ENCODE results near the gene DLEU7. TPM values are rescaled to one million over a fixed set of nuclear protein-coding genes. Genes with fewer than 3 reads are reported as not detected.

Gene DLEU7
- total RNA-seq, 1 experiment from 2014 or later: 3.6 TPM

- Mint-ChIP-seq H3K27ac (no peak overlapping the region), H3K9me3 (peaks cover 17% of the 10 kb centered on the region), H3K4me1 (peaks cover 14% of the 10 kb centered on the region; the same call in 1 of the 2 replicates), H3K4me3 (no peak overlapping the region), H3K27me3 (ENCODE audit: low read depth) (no peaks in the 10 kb centered on the region), H3K36me3 (peaks cover 7% of the 10 kb centered on the region)
- TF ChIP-seq OVOL2 (CRISPR knock-in tag; IDR thresholded peaks at IDR 0.05; ENCODE audit: borderline replicate concordance) (no peak), ZNF423 (CRISPR knock-in tag; IDR thresholded peaks at IDR 0.05) (no peak), E2F4 (CRISPR knock-in tag; IDR thresholded peaks at IDR 0.05; ENCODE audit: borderline replicate concordance, low read depth) (no peak), E2F5 (CRISPR knock-in tag; IDR thresholded peaks at IDR 0.05) (no peak), ZNF671 (CRISPR knock-in tag; IDR thresholded peaks at IDR 0.05) (no peak), ZBTB43 (CRISPR knock-in tag; IDR thresholded peaks at IDR 0.05) (no peak), CTCF (IDR thresholded peaks at IDR 0.05) (no peak), NR1H2 (CRISPR knock-in tag; IDR thresholded peaks at IDR 0.05) (no peak), AR (CRISPR knock-in tag; IDR thresholded peaks at IDR 0.05) (no peak), TP53 (CRISPR knock-in tag; IDR thresholded peaks at IDR 0.05) (no peak)
- no peak for DNase-seq (ENCODE audit: low spot score)
- no peak for ATAC-seq
- CTCF ChIA-PET: no interaction called here
- POLR2A ChIA-PET: no interaction called here
Measured at GRCh38 chr13:50780201-50781015, 63.1 kb downstream of the DLEU7 start.

GRCh38 chr13:50779443-50780200 lies 63.9 kb downstream of the DLEU7 start:
- Mint-ChIP-seq H3K27me3 (ENCODE audit: low read depth) (no peaks in the 10 kb centered on the region), H3K36me3 (peaks cover 15% of the 10 kb centered on the region), H3K27ac (no peak overlapping the region), H3K4me1 (peaks cover 14% of the 10 kb centered on the region; the same call in 1 of the 2 replicates), H3K4me3 (no peak overlapping the region), H3K9me3 (peaks cover 25% of the 10 kb centered on the region)
- ChIA-PET CTCF (interaction anchor here (1.2 to 1.3 kb wide), 2 partner anchors 132 to 843 kb away, joined by 3 read pairs; partner anchors contain the start of gene SPRYD7), POLR2A (no interaction called here)
- no peak for DNase-seq (ENCODE audit: low spot score)
- no peak for ATAC-seq
- no peak for TF ChIP-seq KAT7 (CRISPR knock-in tag; IDR thresholded peaks at IDR 0.05; ENCODE audit: borderline replicate concordance)
- TF ChIP-seq GTF2I (CRISPR knock-in tag; conservative IDR thresholded peaks at IDR 0.05): no peak
- no peak for TF ChIP-seq ZNF317 (CRISPR knock-in tag; IDR thresholded peaks at IDR 0.05; ENCODE audit: borderline replicate concordance, low read depth)
- TF ChIP-seq CTCF (IDR thresholded peaks at IDR 0.05): no peak
- TF ChIP-seq, protein P1, sequence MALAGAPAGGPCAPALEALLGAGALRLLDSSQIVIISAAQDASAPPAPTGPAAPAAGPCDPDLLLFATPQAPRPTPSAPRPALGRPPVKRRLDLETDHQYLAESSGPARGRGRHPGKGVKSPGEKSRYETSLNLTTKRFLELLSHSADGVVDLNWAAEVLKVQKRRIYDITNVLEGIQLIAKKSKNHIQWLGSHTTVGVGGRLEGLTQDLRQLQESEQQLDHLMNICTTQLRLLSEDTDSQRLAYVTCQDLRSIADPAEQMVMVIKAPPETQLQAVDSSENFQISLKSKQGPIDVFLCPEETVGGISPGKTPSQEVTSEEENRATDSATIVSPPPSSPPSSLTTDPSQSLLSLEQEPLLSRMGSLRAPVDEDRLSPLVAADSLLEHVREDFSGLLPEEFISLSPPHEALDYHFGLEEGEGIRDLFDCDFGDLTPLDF (CRISPR knock-in tag; IDR thresholded peaks at IDR 0.05): no peak
- TF ChIP-seq, protein P2, sequence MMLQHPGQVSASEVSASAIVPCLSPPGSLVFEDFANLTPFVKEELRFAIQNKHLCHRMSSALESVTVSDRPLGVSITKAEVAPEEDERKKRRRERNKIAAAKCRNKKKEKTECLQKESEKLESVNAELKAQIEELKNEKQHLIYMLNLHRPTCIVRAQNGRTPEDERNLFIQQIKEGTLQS (CRISPR knock-in tag; conservative IDR thresholded peaks at IDR 0.05): no peak
- TF ChIP-seq ZNF263 (CRISPR knock-in tag; IDR thresholded peaks at IDR 0.05; ENCODE audit: low read depth): no peak
- TF ChIP-seq, protein P3, sequence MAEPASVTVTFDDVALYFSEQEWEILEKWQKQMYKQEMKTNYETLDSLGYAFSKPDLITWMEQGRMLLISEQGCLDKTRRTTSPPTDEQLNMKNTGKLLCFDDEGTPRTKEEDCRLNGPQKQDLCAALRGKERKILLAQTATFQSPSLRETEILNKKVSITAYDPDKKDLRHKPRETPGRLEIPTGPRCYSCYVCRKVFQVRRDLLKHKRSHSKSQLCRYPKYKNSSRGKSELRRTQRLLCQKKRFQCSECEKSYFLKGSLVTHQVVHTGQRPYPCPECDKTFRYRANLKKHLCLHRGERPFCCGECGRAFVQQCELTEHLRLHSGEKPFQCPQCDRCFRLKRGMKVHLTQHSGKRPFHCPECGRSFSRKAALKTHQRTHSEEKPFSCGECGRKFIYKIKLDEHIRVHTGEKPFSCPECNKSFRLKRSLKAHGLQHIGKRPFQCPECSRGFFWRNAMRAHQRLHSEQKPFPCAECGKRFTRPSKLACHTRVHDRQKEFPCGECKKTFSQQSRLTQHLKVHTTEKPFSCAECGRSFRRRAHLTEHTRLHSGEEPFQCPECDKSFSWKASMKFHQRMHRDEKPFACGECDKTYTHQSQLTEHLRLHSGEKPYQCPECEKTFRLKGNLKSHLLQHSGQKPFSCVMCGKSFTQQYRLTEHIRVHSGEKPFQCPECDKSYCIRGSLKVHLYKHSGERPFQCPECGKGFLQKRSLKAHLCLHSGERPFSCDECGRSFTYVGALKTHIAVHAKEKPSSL (CRISPR knock-in tag; conservative IDR thresholded peaks at IDR 0.05): no peak
